GM21528 (cell line): ENCODE data around the gene RAB3GAP2.
"Not testable (repeated sequence)": the region's sequence is repeated elsewhere in the genome, so short reads cannot be mapped to it uniquely, and the experiment has no call there.

Source experiments
- ATAC-seq: cut with Tn5 transposase; IDR thresholded peaks from one replicate; pipeline ENCODE4 v1.9.1; 2021; ENCODE audit warnings: mild to moderate bottlenecking, moderate library complexity; ENCODE audit not compliant: unreplicated experiment, low FRiP score

RAB3GAP2 gene

DNA sequence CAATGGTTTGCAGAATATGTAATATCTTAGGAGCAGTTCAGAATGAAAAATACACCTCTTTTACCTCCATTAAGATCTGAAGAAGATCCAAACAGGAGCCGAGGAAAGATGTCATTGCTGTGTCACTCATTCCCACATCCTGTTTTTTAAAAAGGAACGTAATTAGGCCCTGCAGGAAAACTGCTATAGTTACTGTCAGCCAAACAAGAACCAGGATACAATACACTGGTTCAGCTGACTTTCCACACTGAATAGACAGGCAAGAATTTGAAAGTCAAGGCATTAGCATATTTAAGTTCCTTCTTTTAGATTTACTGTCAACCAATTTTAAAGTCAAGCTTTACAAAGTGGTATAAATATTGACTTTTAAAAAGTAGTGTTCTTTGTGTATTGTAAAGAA, 114.5 kb downstream of the RAB3GAP2 start:
- no peak for ATAC-seq

GRCh38 chr1:220156620-220157146, 115.6 kb downstream of the RAB3GAP2 start:
- no peak for ATAC-seq

DNA sequence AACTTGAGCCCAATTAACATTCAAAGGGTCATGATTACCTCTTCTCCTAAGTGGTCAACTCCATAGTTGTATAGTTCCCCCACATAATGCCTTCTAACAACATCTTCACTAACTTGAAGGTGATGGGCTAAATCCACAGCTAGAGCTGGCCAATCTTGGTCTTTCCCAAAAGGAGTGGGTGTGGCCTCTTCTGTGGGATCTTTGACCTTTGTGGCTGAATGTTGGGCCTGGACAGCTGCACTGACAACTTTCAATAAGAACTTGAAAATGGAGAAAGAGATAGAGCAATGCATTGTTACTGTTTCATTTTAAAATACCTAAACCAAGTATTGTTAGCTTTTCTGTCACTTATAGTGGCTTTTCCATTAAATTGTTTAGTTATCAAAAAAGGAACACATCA, 119.1 kb downstream of the RAB3GAP2 start:
- ATAC-seq, result no peak

- no peak for ATAC-seq
Measured at GRCh38 chr1:220151454-220151853, 120.8 kb downstream of the RAB3GAP2 start.

DNA sequence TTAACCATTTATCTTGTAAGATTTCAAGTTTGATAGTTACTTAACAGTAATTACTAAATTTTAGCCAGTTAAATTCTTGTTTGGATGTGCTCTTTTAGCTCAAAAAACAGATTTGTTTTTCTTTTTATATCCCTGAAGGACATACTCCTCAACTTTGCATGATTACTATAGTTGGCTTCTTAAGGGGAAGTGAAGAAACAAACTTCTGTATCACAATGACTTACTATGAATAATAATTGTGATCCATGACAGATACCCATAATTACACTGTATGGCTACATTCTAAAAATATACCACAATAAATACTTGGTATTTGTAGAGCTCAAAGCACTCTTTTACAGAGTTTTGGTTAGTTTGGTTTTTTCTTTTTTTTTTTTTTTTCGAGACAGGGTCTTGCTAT, 122.5 kb downstream of the RAB3GAP2 start:
- no peak for ATAC-seq

DNA sequence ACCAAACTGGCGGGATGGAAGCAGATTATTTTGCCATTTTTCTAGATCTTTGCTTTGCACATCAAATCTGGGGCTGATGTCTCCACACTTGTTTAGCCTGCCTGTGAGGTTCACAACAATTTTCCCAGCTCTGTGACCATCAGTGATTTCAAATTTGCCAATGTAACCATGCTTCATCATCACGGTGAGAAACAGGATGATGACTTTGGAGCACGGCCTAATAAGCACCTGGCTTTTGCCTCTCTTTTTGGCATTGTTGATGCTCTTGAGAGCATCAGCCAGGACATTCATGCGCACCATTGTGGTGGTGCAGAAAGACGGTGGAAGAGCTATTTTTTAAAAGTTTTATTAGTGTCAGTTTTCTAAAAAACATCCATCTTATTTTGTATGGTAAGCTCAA, 128.2 kb downstream of the RAB3GAP2 start:
- ATAC-seq, result no peak

GRCh38 chr1:220139966-220140365, 132.3 kb downstream of the RAB3GAP2 start:
- ATAC-seq, result no peak

GRCh38 chr1:220137019-220137786, 135.1 kb downstream of the RAB3GAP2 start:
- ATAC-seq, result no peak

DNA sequence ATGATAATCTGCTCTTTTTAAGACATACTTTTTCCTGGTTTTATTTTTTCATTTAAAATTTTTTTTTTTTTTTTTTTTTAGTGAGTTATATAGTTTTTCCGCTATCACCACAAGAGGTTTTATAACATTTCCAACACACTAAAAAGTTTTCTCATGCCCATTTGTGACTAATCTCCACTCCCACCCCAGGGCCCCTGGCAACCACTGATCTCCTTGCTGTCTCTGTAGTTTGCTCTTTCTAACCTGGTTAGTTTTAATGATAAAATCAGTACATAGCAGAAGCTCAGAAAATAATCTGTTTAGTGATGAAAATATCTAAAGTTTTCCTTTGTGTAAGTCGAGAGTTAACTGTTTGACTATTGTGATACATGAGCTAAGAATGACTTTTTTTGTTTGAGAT, 136.5 kb downstream of the RAB3GAP2 start:
- no peak for ATAC-seq

DNA sequence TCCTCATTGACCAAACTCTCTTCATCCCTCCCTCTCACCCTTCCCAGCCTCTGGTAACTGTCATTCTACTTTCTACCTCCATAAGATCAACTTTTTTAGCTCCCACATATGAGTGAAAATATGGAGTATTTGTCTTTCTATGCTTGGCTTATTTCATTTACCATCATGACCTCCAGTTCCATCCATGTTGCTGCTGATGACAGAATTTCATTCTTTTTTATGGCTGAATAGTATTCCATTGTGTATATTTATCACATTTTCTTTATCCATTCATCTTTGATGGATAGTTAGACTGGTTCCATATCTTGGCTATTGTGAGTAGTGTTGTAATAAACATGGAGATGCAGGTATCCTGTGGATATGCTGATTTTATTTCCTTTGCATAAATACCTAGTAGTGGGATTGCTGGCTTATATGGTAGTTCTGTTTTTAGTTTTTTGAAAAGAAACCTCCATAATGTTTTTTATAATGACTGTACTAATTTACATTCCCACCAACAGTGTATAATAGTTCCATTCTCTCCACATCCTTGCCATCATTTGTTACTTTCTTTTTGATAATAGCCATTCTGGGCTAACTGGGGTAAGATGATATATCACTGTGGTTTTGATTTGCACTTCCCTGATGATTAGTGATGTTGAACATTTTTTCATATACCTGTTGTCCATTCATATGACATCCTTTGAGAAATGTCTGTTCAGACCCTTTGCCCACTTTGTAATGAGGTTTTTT, 142.6 kb downstream of the RAB3GAP2 start:
- ATAC-seq, result no peak

GRCh38 chr1:220127076-220127475, 145.2 kb downstream of the RAB3GAP2 start:
- ATAC-seq, result no peak

DNA sequence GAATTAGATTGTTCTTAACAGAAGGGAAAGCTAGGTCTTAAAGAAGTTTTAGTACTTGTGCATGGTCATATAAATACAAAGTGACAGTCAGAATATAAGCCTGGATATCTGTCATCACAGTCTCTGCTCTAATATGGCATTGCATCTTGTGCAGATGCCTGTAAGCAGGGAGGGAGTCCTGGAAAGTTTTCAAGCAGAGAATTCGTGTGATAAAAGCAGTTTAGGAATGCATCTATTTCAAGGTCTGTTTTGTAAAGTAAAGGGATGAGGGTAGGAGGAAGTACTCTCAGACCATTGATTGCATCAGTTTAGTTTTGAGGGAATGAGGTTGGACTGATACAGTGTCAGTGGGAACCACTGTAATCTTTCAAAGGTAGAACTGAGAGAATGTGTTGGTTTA, 147.7 kb downstream of the RAB3GAP2 start:
- no peak for ATAC-seq

- no peak for ATAC-seq
Measured at GRCh38 chr1:220123889-220124288, 148.4 kb downstream of the RAB3GAP2 start.

DNA sequence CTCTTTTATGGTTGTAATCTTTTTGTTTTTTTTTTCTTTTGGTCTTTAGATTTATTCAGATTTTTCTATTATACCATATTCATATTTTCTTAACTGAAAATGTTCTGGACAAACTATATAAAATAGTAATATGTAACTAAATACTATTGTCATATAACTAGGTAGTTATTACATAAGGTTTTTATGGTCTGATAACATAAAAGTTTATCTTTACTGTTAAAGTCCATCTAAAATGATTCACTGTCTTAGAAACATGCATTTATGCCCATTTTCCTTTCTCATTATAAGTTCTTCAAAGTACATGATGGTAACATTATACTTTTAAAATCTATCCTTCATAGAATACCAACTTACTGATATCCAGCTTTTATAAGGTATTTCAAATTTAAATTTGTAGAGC, 149.2 kb downstream of the RAB3GAP2 start:
- no peak for ATAC-seq

DNA sequence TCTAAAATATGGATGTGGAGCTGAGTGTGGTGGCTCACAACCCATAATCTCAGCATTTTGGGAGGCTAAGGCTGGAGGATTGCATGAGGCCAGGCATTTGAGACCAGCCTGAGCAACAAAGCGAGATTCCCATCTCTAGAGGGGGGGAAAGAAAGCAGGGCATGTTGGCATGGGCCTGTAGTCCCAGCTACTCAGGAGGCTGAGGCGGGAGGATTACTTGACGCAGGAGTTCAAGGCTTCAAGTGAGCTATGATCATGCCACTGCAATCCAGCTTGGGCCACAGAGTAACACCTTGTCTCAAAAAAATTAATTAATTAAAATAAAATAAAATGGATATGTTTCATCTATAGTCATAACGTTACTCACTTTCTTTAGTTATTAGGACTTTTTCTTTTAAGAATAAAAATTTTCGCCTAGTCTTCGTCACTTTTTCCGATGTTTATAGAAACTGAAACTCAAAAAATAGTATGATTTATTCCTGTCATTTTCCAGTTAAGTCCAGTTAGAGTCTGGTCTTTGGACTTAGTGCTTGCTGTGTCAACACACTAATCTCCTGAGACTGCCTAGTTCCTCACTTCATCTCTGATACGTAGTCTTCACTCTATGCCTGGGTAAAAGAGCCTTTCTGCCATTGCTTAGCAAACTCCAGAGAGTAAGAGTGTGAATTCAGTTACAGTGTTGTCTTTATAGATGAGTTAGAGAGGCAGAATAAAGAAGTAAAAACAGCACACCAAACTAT, 150.3 kb downstream of the RAB3GAP2 start:
- no peak for ATAC-seq

DNA sequence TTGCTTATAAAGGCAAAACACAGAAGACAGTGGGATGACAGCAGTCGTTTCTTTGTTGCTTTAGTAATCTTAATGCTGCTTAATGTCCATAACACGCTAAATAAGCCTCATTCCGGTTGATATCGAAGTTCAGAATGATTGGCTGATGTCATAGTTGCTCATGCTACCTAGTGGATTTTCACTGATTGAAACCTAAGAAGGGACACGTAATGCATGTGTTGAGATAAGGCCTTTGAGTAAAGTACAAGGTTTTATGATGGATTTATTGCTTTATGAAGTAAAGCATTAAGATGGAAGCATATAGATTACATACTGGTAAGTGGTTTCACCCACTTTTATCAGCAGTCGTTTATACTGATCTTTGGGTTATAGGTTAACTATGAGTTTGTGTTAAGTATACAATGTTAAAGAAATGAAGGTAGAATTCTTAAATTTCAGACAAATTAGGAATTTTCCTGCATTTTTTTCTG, 153.2 kb downstream of the RAB3GAP2 start:
- ATAC-seq, result no peak

DNA sequence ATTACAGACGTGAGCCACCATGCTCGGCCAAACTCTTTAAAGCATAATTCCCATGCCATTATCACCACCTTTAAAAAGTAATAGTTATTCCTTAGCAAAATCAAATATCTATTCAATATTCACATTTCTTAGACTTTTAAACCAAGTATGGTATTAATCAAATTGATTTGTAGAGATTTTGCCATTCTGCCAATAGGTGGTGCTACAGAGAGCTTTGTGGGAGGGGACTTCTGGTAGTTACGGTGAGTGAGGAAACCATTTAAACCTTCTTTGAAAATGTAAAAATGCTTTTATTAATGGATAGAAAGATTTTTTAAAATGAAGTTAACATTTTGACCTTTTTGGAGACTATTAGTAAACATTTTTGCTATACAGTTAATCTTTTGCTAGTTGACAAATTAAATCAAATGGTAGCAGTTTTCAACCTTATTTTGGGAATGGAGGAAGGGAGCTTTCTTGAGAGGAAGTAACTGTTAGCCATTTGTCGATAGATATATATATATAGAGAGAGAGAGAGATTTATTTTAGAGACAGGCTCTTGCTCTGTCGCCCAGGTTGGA, 159.0 kb downstream of the RAB3GAP2 start:
- ATAC-seq, result peak; percentile 66

GRCh38 chr1:220112600-220112999, 159.7 kb downstream of the RAB3GAP2 start:
- ATAC-seq, result not testable (repeated sequence)

GRCh38 chr1:220110473-220110872, 161.8 kb downstream of the RAB3GAP2 start:
- not testable (repeated sequence) for ATAC-seq

DNA sequence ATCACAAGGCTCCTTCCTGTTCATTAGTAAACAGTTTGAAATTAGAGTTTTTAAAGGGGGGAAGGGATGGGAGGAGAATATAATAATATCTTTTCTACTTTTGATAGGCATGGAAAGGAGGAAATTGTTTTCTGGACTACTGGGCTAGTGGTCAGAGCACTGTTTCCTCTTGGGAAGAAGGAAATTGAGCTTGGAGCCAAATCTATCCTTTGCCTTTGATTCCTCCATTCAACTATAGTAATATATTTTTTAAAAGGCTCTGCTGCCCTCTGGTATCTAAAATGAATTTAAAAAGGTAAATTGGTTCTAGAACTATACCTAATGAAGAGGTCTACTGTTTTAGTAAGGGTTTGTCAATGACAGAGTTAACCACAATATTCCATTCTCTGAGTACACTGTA, 172.4 kb downstream of the RAB3GAP2 start:
- ATAC-seq, result no peak
